Stimulated activated CD4-positive, alpha-beta T cell treated with anti-CD3 and anti-CD28 coated beads, Interleukin-15, amount 100 ng/mL, for 1 hour (primary cell): Measurements from ENCODE around the gene DOCK8.
"Not testable (repeated sequence)": the region's sequence is repeated elsewhere in the genome, so short reads cannot be mapped to it uniquely, and the experiment has no call there.

ENCODE experiments used
- DNase-seq, 2 donors: peaks; one replicate each; pipeline ENCODE4 v3.0.0-alpha.2; 2020; ENCODE audit warnings: low read depth in 1 of 2, low spot score in 1 of 2

The DOCK8 gene

DNA sequence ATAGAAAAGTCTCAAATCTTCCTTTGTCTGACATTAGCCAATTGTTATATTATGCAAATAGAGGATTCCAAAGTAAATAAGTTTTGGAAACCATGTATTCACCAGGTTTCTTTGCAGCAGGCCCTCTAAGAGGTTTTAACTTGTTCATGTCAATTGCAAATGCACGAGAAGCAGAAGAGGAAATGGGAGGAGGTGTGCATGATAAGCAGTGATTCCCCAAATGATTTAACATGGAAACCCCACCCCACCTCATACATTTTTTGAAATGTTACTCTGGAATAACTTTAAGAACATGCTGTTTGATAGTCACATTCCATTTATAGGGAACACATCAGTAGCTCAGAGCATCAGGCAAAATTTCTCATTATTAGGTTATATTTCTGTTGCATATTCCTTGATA lies 190.7 kb downstream of the DOCK8 start:
- DNase-seq = no peak

DNA sequence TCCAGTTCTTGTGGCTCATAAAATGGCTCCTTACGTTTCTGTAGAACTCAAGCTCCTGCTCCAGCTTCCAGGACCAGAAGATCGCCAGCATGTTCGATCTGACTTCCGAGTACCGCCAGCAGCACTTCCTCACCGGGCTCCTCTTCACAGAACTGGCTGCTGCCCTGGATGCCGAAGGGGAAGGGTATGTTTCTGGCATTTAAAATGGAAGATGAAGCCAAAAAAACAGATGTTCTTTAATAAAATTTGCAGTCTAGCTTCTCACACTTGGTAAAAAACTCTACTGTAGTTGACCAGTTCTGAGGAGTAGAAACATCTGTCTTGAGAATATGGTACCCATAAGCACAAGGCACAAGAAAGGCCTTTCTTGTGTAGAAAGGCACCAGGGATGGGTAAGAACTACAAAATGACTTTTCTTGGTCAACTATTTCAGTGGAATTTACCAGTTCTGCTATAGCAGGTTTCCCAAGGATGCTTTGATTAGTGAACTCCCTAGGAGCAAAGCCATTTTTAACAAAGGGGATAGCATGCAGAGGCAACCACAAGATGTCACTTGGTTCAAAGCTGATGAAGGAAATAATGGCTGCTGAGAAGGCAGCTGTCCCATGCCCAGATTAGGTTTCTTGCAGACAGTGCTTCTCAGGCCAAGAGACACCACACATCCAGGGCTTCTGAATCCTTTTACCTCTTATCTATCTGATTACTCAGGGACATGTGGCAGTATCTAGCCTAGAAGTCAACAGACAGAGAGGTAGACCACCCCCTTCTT lies 192.4 kb downstream of the DOCK8 start:
- no peak for DNase-seq

DNA sequence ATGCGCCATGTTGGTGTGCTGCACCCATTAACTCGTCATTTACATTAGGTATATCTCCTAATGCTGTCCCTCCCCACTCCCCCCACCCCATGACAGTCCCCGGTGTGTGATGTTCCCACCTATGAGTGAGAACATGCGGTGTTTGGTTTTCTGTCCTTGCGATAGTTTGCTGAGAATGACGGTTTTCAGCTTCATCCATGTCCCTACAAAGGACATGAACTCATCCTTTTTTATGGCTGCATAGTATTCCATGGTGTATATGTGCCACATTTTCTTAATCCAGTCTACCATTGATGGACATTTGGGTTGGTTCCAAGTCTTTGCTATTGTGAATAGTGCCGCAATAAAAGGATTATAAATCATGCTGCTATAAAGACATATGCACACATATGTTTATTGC lies 195.0 kb downstream of the DOCK8 start:
- not testable (repeated sequence) for DNase-seq

- no peak for DNase-seq
Observed at GRCh38 chr9:414595-414994, 199.9 kb downstream of the DOCK8 start.

- no peak for DNase-seq
Observed at GRCh38 chr9:419571-420171, 205.0 kb downstream of the DOCK8 start.

GRCh38 chr9:421896-422295 lies 207.2 kb downstream of the DOCK8 start:
- no peak for DNase-seq

DNA sequence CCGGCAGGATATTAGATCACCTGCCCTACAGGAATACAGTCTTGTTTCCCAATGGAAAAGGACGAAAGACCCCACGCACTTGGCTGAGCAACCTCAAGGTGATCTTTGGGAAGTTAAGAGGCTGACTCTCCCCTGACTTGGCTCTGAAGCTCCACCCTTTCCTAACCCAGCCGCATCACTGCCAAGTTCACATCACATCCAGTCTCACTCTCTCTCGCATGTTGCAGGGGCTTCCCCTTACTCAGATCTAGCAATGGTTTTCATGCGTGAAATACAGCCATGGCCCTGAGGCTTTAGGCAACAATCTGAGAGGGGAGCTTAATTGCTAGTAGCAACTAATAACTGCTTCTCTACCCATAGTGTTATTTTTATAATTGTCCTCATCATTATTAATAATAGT lies 211.6 kb downstream of the DOCK8 start:
- no peak for DNase-seq

DNA sequence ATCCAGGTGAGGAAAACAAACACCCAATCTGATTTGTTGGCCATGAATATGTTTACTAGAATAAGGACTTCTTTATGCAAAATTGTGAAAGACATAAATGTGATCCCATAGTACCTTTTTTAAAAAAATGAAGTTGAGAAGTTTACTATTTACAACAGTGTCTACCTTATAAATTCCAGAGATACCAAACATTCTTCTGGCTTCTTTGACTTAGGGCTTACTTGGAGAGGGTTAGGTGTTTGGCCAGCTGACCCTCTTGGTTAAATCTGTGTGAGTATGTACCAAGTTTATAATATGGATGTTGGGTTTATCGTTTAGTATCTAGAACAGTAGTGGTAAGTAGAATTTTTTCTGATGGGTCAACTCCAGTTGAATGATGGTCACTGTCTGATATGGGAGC lies 212.3 kb downstream of the DOCK8 start:
- DNase-seq = no peak

DNA sequence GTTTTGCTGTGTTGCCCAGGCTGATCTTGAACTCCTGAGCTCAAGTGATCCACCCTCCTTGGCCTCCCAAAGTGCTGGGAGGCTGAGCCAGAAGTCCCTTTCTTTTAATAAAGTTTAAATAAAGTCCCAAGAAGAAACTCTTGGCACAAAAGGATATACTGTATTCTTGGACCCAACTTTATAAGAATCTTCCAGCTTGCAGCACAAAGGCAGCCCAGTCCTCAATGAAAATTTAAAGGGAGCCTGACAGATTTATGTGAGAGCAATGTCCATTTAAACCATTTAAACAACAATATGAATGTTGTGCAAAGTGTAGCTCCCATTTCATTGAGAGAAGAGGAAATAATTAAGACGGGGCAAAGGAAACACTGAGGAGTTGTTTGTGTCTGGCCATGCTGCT lies 217.0 kb downstream of the DOCK8 start:
- DNase-seq = no peak

GRCh38 chr9:436482-436881 lies 221.8 kb downstream of the DOCK8 start:
- DNase-seq = no peak

- DNase-seq = no peak
Observed at GRCh38 chr9:437066-437465, 222.4 kb downstream of the DOCK8 start.

- no peak for DNase-seq
Observed at GRCh38 chr9:437574-438001, 222.9 kb downstream of the DOCK8 start.

GRCh38 chr9:438066-438465 lies 223.4 kb downstream of the DOCK8 start:
- DNase-seq = no peak

- no peak for DNase-seq
Observed at GRCh38 chr9:438961-439768, 224.5 kb downstream of the DOCK8 start.

DNA sequence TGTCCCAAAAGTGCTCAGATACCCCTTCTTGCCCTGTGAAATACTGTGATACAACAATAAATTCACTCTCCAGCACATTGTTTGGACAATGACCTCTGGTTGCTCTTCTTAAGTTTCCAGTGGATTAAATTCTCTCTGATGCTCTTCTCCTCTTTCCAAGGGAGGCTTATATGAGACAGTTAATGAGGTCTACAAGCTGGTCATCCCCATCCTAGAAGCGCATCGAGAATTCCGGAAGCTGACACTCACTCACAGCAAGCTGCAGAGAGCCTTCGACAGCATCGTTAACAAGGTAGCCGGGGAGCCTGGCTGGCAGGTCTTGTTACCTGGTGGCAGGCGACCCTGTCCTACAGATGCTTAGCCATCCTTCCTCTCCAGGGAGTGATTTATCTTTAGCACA lies 226.5 kb downstream of the DOCK8 start:
- DNase-seq = no peak

- DNase-seq = no peak
Observed at GRCh38 chr9:444528-444927, 229.9 kb downstream of the DOCK8 start.

DNA sequence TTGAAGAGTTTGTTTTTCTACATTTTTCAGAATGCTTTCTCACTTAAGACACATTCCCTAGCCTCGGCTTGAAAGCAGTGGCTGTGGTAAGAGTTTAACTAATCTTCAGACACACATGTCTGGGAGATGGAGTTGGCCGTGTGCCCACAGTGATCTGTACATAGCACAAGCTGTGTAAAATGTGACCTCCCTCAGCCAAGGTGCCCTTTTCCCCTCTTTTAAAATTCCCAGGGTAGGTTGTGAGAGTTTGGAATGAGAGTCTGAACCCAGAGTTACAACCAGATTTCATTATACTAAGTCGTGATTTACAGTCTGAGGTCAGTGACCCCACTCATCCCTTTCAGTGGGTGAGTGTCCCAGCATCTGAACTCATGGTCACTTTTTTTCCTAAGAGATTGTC lies 230.4 kb downstream of the DOCK8 start:
- DNase-seq = no peak

DNA sequence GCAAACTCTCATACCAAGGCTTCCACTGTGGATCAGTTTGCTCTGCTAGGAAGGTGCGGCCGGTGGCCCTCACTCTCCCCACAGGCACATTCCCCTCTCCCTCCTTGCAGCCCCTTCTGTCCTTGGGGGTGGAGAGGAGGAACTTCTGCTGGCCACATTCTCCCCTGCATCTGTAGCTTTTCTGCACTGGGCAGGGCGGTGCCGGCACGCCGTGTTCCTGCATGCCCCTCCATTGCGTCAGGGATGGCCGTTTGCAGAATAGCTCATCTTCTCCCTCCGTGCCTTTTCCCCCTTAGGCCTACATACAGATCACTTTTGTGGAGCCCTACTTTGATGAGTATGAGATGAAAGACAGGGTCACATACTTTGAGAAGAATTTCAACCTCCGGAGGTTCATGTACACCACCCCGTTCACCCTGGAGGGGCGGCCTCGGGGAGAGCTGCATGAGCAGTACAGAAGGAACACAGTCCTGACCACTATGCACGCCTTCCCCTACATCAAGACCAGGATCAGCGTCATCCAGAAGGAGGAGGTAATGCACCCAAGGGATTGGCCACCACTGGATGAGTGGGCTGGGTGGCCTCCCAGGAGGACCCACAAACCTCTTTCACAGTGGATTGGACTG lies 231.5 kb downstream of the DOCK8 start:
- DNase-seq = no peak

DNA sequence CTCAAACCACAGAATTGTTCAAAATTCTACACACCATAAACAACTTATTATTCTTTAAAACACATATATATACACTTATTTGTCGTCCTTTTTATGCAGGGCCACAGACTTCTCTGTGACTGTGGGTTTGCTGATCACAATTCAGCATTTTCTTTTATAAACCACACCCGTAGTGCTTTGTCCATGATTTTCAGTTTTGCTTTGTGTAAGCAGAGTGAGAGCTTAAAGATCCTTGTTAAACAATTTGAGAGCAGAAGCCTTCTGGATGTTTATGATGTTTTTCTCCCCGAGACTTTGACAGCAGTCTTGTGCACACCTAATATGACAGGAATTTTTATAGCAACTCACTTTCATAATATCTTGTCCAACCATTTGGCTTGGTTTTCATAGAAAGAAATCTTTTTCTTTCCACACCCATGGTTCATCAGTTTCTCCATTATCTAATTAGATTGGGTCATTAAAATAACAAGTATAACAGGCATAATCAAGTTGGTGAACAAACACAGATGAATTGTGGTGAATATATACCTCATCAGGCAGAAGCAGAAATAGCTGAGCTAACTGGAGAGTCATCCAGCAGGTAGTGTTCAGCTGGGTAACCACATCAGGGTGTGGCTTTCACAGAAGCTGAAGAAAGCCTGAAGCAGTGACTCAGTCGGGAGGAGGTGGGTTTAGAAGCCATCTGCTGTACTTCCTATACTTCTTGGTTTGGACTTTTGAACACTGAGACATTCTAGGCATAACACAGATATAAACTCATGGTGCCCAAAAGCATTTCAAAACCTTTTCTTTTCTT lies 232.8 kb downstream of the DOCK8 start:
- DNase-seq = peak in 1 of 2 donors; percentile 37

GRCh38 chr9:450057-450456 lies 235.4 kb downstream of the DOCK8 start:
- no peak for DNase-seq

DNA sequence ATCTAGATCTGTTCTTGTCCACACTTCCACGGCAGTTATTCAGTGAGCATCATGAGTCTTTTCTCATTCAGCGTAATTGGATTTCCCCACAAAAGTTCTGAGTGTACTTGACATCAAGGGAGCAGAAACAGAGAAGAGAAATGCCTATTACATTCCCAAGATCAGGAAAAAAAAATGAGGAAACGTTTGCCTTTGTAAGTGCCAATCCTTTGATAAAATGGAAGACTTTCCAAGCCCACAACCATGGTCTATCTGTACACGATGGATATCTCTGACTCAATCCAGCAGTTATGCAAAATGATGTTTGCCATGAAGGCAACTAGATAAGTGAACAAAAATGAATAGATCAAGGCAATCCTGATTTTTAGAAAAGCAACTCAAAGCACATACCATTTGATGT lies 235.9 kb downstream of the DOCK8 start:
- DNase-seq = no peak
